Upper lobe of left lung (tissue), 6 donors: ENCODE data around the gene KRT33B. TPM values are rescaled to one million over a fixed set of nuclear protein-coding genes. Genes with fewer than 3 reads are reported as not detected.

ENCODE experiments used
- ATAC-seq, 2 donors: fragments of 200-7000 bp; cut with Tn5 transposase; one replicate each; pipeline ENCODE4 v1.9.1; 2022; ENCODE audit warnings: mild to moderate bottlenecking in 2 of 2, moderate library complexity in 2 of 2; ENCODE audit not compliant: low FRiP score in 2 of 2
- DNase-seq, 2 donors: peaks; one replicate each; pipeline ENCODE4 v3.0.0-alpha.2; 2019 to 2020
- H3K27ac ChIP-seq, 4 donors: fragments of 200-600 bp; sonication (generic); one replicate each; pipeline ENCODE4 v1.5.1; 2016 to 2019
- H3K27me3 ChIP-seq, 4 donors: fragments of 200-600 bp; sonication (generic); one replicate each; pipeline ENCODE4 v1.5.1; 2017 to 2019
- H3K36me3 ChIP-seq, 4 donors: fragments of 200-600 bp; sonication (generic); one replicate each; pipeline ENCODE4 v1.5.1; 2016 to 2019
- H3K4me1 ChIP-seq, 4 donors: fragments of 200-600 bp; sonication (generic); one replicate each; pipeline ENCODE4 v1.5.1; 2018 to 2019
- H3K4me3 ChIP-seq, 4 donors: fragments of 200-600 bp; sonication (generic); one replicate each; pipeline ENCODE4 v1.5.1; 2017 to 2019; ENCODE audit warnings: mild to moderate bottlenecking in 2 of 4, moderate library complexity in 1 of 4
- H3K9me3 ChIP-seq, 4 donors: fragments of 200-600 bp; sonication (generic); one replicate each; pipeline ENCODE4 v1.5.1; 2018 to 2019
- CTCF ChIP-seq, 6 experiments: fragments of 450-650 bp in 4 of 6; fragments of 200-600 bp in 2 of 6; sonication (generic) in 2 of 6; IDR thresholded peaks; one replicate each; pipeline ENCODE4 v1.5.1; 2016 to 2019; ENCODE audit warnings: antibody characterized with exemption in 6 of 6
- EP300 ChIP-seq, 4 donors: sonication (generic); formaldehyde crosslinking; IDR thresholded peaks; one replicate each; pipeline ENCODE4 v1.5.1; 2017; ENCODE audit warnings: antibody characterized with exemption in 4 of 4, control low read depth in 2 of 4
- POLR2A ChIP-seq, 4 donors: fragments of 450-650 bp; IDR thresholded peaks; one replicate each; pipeline ENCODE4 v1.5.1; 2016 to 2017; ENCODE audit warnings: antibody characterized with exemption in 4 of 4, mild to moderate bottlenecking in 2 of 4
- POLR2AphosphoS5 ChIP-seq, 2 donors: sonication (generic); formaldehyde crosslinking; IDR thresholded peaks; one replicate each; pipeline ENCODE4 v1.5.1; 2017; ENCODE audit warnings: antibody characterized with exemption in 2 of 2
- WGBS, 2 donors: methylation state at CpG; one replicate each; pipeline ENCODE4 v1.1.5; 2017 to 2018; 5-methylcytosine and 5-hydroxymethylcytosine counted together
- total RNA-seq, 6 donors: library from RNA; depleted of rRNA in 4 of 6; stranded (reverse); fragments of >200 nt in 4 of 6; gene quantifications; one replicate each; pipeline versions ENCODE4 v1.1.0 to v1.2.1, GENCODE V29; 2016 to 2021
- donor health status: DM: no; HTN: no; CAD: no; lungs with moderate emphysema.
- donor health status: DM: no; HTN: yes; CAD: no; lungs with severe emphysema.

KRT33B gene
- total RNA-seq, 6 donors from 2014 or later = not detected

GRCh38 chr17:41415833-41416335, 46.3 kb upstream of the KRT33B start:
- 69 to 82% methylated on average over 3 of the region's 3 CpGs for WGBS, 2 donors
- H3K27me3 ChIP-seq = no peaks in the 10 kb centered on the region
- H3K4me1 ChIP-seq = peaks cover 0 to 9% (median 2%) of the 10 kb centered on the region in 4 donors
- ATAC-seq (peak; percentile 54 to 56), DNase-seq (no peak)
- no peak overlapping the region for H3K4me3 ChIP-seq
- no peaks in the 10 kb centered on the region for H3K36me3 ChIP-seq
- no peak for TF ChIP-seq CTCF (IDR thresholded peaks at IDR 0.05)
- TF ChIP-seq EP300 (IDR thresholded peaks at IDR 0.05) = no peak
- no peak for TF ChIP-seq POLR2A (IDR thresholded peaks at IDR 0.05)
- no peak for TF ChIP-seq POLR2AphosphoS5 (IDR thresholded peaks at IDR 0.05)
- H3K9me3 ChIP-seq = no peaks in the 10 kb centered on the region
- H3K27ac ChIP-seq = no peak overlapping the region

- ATAC-seq (no peak), DNase-seq (no peak)
- Histone ChIP-seq H3K4me1 (peaks cover 0 to 9% (median 2%) of the 10 kb centered on the region in 4 donors), H3K27ac (no peak overlapping the region), H3K36me3 (no peaks in the 10 kb centered on the region), H3K27me3 (no peaks in the 10 kb centered on the region), H3K4me3 (no peak overlapping the region), H3K9me3 (no peaks in the 10 kb centered on the region)
- WGBS, 2 donors = 68% methylated on average over 4 of the region's 4 CpGs
- no peak for TF ChIP-seq POLR2A (IDR thresholded peaks at IDR 0.05)
- TF ChIP-seq POLR2AphosphoS5 (IDR thresholded peaks at IDR 0.05) = no peak
- TF ChIP-seq CTCF (IDR thresholded peaks at IDR 0.05) = no peak
- no peak for TF ChIP-seq EP300 (IDR thresholded peaks at IDR 0.05)
Measured at GRCh38 chr17:41415411-41415810, 45.8 kb upstream of the KRT33B start.

GRCh38 chr17:41413982-41414381, 44.4 kb upstream of the KRT33B start:
- Histone ChIP-seq H3K27ac (no peak overlapping the region), H3K4me3 (no peak overlapping the region), H3K36me3 (no peaks in the 10 kb centered on the region), H3K9me3 (no peaks in the 10 kb centered on the region), H3K27me3 (no peaks in the 10 kb centered on the region), H3K4me1 (peaks cover 0 to 9% (median 2%) of the 10 kb centered on the region in 4 donors)
- DNase-seq (no peak), ATAC-seq (no peak)
- 79 to 83% methylated on average over 2 of the region's 2 CpGs for WGBS, 2 donors
- TF ChIP-seq POLR2AphosphoS5 (IDR thresholded peaks at IDR 0.05) = no peak
- no peak for TF ChIP-seq POLR2A (IDR thresholded peaks at IDR 0.05)
- no peak for TF ChIP-seq CTCF (IDR thresholded peaks at IDR 0.05)
- TF ChIP-seq EP300 (IDR thresholded peaks at IDR 0.05) = no peak

GRCh38 chr17:41413353-41413957, 43.8 kb upstream of the KRT33B start:
- Histone ChIP-seq H3K36me3 (no peaks in the 10 kb centered on the region), H3K9me3 (no peaks in the 10 kb centered on the region), H3K27ac (no peak overlapping the region), H3K4me1 (peaks cover 0 to 9% (median 2%) of the 10 kb centered on the region in 4 donors), H3K27me3 (no peaks in the 10 kb centered on the region), H3K4me3 (no peak overlapping the region)
- ATAC-seq (peak in 1 of 2 donors; percentile 54), DNase-seq (peak in 1 of 2 donors; percentile 39)
- WGBS, 2 donors = 44 to 45% methylated on average over 5 of the region's 5 CpGs
- TF ChIP-seq POLR2A (IDR thresholded peaks at IDR 0.05) (no peak), EP300 (IDR thresholded peaks at IDR 0.05) (no peak), CTCF (IDR thresholded peaks at IDR 0.05) (no peak), POLR2AphosphoS5 (IDR thresholded peaks at IDR 0.05) (no peak)
